22Rv1 (cell line): Measurements from ENCODE around the gene GFRA1.
"Not testable (repeated sequence)": the region's sequence is repeated elsewhere in the genome, so short reads cannot be mapped to it uniquely, and the experiment has no call there.

ENCODE experiments used
- H3K27ac ChIP-seq: fragments of 450-650 bp; 2 replicates; pipeline ENCODE4 v1.5.1; 2017
- CTCF ChIP-seq: fragments of 450-650 bp; IDR thresholded peaks from 2 replicates; pipeline ENCODE4 v1.5.1; 2017; ENCODE audit warnings: mild to moderate bottlenecking
- ZFX ChIP-seq: fragments of 450-650 bp; IDR thresholded peaks from 2 replicates; pipeline ENCODE4 v1.6.1; 2017; ENCODE audit warnings: antibody characterized with exemption, borderline replicate concordance

The GFRA1 gene

GRCh38 chr10:116039612-116040011 lies 233.4 kb downstream of the GFRA1 start:
- H3K27ac ChIP-seq: no peak overlapping the region
- TF ChIP-seq ZFX (no peak), CTCF (no peak)

GRCh38 chr10:116038259-116038658 lies 234.7 kb downstream of the GFRA1 start:
- TF ChIP-seq ZFX (no peak), CTCF (no peak)
- H3K27ac ChIP-seq: no peak overlapping the region

GRCh38 chr10:116035406-116035805 lies 237.6 kb downstream of the GFRA1 start:
- H3K27ac ChIP-seq: not testable (repeated sequence)

- TF ChIP-seq CTCF (no peak), ZFX (no peak)
- H3K27ac ChIP-seq: no peak overlapping the region
These were observed 242.4 kb downstream of the GFRA1 start for GRCh38 chr10:116030576-116030975.

GRCh38 chr10:116029826-116030225 lies 243.2 kb downstream of the GFRA1 start:
- H3K27ac ChIP-seq: no peak overlapping the region
- TF ChIP-seq ZFX (no peak), CTCF (no peak)

GRCh38 chr10:116027355-116027754 lies 245.7 kb downstream of the GFRA1 start:
- H3K27ac ChIP-seq: no peak overlapping the region
- TF ChIP-seq CTCF (no peak), ZFX (no peak)

GRCh38 chr10:116026725-116027124 lies 246.3 kb downstream of the GFRA1 start:
- TF ChIP-seq ZFX (no peak), CTCF (no peak)

GRCh38 chr10:116026315-116026714 lies 246.7 kb downstream of the GFRA1 start:
- TF ChIP-seq CTCF (peak; percentile 32), ZFX (no peak)
- no peak overlapping the region for H3K27ac ChIP-seq

More at GRCh38 chr10:116026725-116027124, 246.3 kb downstream of the GFRA1 start:
- no peak overlapping the region for H3K27ac ChIP-seq
